HEK293 (cell line): ENCODE results near the gene MAPK14.

Experiments used
- CTCF ChIA-PET: fragments of 350-600 bp; formaldehyde crosslinking; extraction: SDS; loops from one replicate; lab custom pipeline; 2021; ENCODE audit warnings: antibody characterized with exemption; lab: Yijun Ruan, JAX
- POLR2A ChIA-PET: fragments of 300-600 bp; formaldehyde crosslinking; extraction: SDS; loops from one replicate; lab custom pipeline; 2020; ENCODE audit warnings: antibody characterized with exemption, inconsistent platforms; lab: Yijun Ruan, JAX
- H3K27ac ChIP-seq: fragments of 200-500 bp; sonication (Bioruptor generic); 2 replicates; pipeline ENCODE4 v1.5.1; 2014; ENCODE audit warnings: low read depth, low read length, control low read depth, inconsistent platforms; ENCODE audit errors: extremely low read depth
- H3K36me3 ChIP-seq, 2 experiments: fragments of 200-500 bp in 1 of 2; sonication (Bioruptor generic) in 1 of 2; 1 replicate in 1 of 2; 2 replicates in 1 of 2; pipeline ENCODE4 v1.5.1; 2014 to 2017; ENCODE audit warnings: inconsistent platforms in 2 of 2, low read length in 2 of 2; ENCODE audit not compliant: control insufficient read depth in 2 of 2, insufficient read depth in 1 of 2
- H3K4me1 ChIP-seq: fragments of 200-500 bp; sonication (Bioruptor generic); 2 replicates; pipeline ENCODE4 v1.5.1; 2014; ENCODE audit warnings: mild to moderate bottlenecking, low read length, inconsistent platforms; ENCODE audit not compliant: control insufficient read depth, insufficient read depth
- H3K4me3 ChIP-seq: 2 replicates; pipeline ENCODE4 v1.5.1; 2011; ENCODE audit warnings: low read depth, mild to moderate bottlenecking, control low read depth, low read length, moderate library complexity
- H3K9me3 ChIP-seq: fragments of 200-500 bp; sonication (Bioruptor generic); 2 replicates; pipeline ENCODE4 v1.5.1; 2014; ENCODE audit warnings: low read depth, low read length, inconsistent platforms; ENCODE audit not compliant: control insufficient read depth, insufficient read depth
- IKZF3 ChIP-seq: fragments of 450-650 bp; IDR thresholded peaks from 2 replicates; pipeline ENCODE4 v1.5.0; 2018; ENCODE audit warnings: missing biosample characterization, mild to moderate bottlenecking, missing genetic modification characterization, moderate library complexity
- PRDM6 ChIP-seq: fragments of 450-650 bp; formaldehyde crosslinking; IDR thresholded peaks from 2 replicates; pipeline ENCODE4 v1.5.1; 2017; ENCODE audit warnings: missing biosample characterization, missing genetic modification characterization
- REST ChIP-seq: fragments of 450-650 bp; formaldehyde crosslinking; IDR thresholded peaks from 2 replicates; pipeline ENCODE4 v1.5.1; 2016; ENCODE audit warnings: missing biosample characterization, missing genetic modification characterization
- SETDB1 ChIP-seq: IDR thresholded peaks from one replicate; pipeline ENCODE4 v1.6.1; 2017; ENCODE audit warnings: mild to moderate bottlenecking, low read length, moderate library complexity, mixed read lengths; ENCODE audit not compliant: insufficient read length
- YY1 ChIP-seq: fragments of 450-650 bp; formaldehyde crosslinking; IDR thresholded peaks from 2 replicates; pipeline ENCODE4 v1.5.1; 2018; ENCODE audit warnings: missing biosample characterization, missing genetic modification characterization
- ZBTB44 ChIP-seq: fragments of 450-650 bp; IDR thresholded peaks from 2 replicates; pipeline ENCODE4 v1.5.1; 2018; ENCODE audit warnings: missing biosample characterization, mild to moderate bottlenecking, missing genetic modification characterization
- ZNF148 ChIP-seq: fragments of 450-650 bp; formaldehyde crosslinking; IDR thresholded peaks from 2 replicates; pipeline ENCODE4 v1.5.0; 2017; ENCODE audit warnings: missing biosample characterization, missing genetic modification characterization, borderline replicate concordance
- ZNF223 ChIP-seq: fragments of 450-650 bp; formaldehyde crosslinking; IDR thresholded peaks from 2 replicates; pipeline ENCODE4 v1.5.1; 2016; ENCODE audit warnings: missing biosample characterization, missing genetic modification characterization
- ZNF311 ChIP-seq: fragments of 450-650 bp; formaldehyde crosslinking; IDR thresholded peaks from 2 replicates; pipeline ENCODE4 v1.5.1; 2017; ENCODE audit warnings: missing biosample characterization, missing genetic modification characterization, borderline replicate concordance
- ZNF398 ChIP-seq: fragments of 450-650 bp; formaldehyde crosslinking; IDR thresholded peaks from 2 replicates; pipeline ENCODE4 v1.5.1; 2017; ENCODE audit warnings: missing biosample characterization, missing genetic modification characterization
- ZNF48 ChIP-seq: fragments of 450-650 bp; formaldehyde crosslinking; IDR thresholded peaks from 2 replicates; pipeline ENCODE4 v1.5.1; 2016; ENCODE audit warnings: missing biosample characterization, missing genetic modification characterization
- ZNF529 ChIP-seq: fragments of 450-650 bp; formaldehyde crosslinking; IDR thresholded peaks from 2 replicates; pipeline ENCODE4 v1.5.1; 2017; ENCODE audit warnings: missing genetic modification characterization, missing biosample characterization; ENCODE audit not compliant: insufficient replicate concordance
- ZNF629 ChIP-seq: fragments of 450-650 bp; formaldehyde crosslinking; IDR thresholded peaks from 2 replicates; pipeline ENCODE4 v1.5.1; 2017; ENCODE audit warnings: missing biosample characterization, missing genetic modification characterization
- ZNF670 ChIP-seq: fragments of 450-650 bp; formaldehyde crosslinking; IDR thresholded peaks from 2 replicates; pipeline ENCODE4 v1.5.1; 2016; ENCODE audit warnings: missing biosample characterization, missing genetic modification characterization, low read depth
- ZNF837 ChIP-seq: fragments of 450-650 bp; formaldehyde crosslinking; IDR thresholded peaks from 2 replicates; pipeline ENCODE4 v1.5.1; 2016; ENCODE audit warnings: missing biosample characterization, missing genetic modification characterization

Gene MAPK14

GRCh38 chr6:36071714-36072113 is 44.1 kb downstream of the MAPK14 start:
- Histone ChIP-seq H3K4me3 (no peak overlapping the region), H3K27ac (no peak overlapping the region), H3K9me3 (no peaks in the 10 kb centered on the region), H3K4me1 (peaks cover 13% of the 10 kb centered on the region; the same call in 1 of the 2 replicates), H3K36me3 (peaks cover 0 to 14% of the 10 kb centered on the region in 2 experiments; a peak in 2 of 3 replicates)
- TF ChIP-seq YY1 (no peak), ZNF223 (tag by site-specific recombination) (no peak), ZNF148 (no peak), PRDM6 (tag by site-specific recombination) (no peak), ZNF398 (tag by site-specific recombination) (no peak), ZNF837 (tag by site-specific recombination) (no peak), ZNF311 (no peak), ZNF48 (tag by site-specific recombination) (no peak), REST (tag by site-specific recombination) (no peak), ZNF529 (no peak), SETDB1 (no peak)
- ChIA-PET POLR2A (no interaction called here), CTCF (interaction anchor here (11.1 kb wide), 1 partner anchor 23 kb away, joined by 85 read pairs; no protein-coding TSS in a partner anchor)

GRCh38 chr6:36072681-36073080 is 45.1 kb downstream of the MAPK14 start:
- Histone ChIP-seq H3K27ac (no peak overlapping the region), H3K9me3 (no peaks in the 10 kb centered on the region), H3K36me3 (peaks cover 0 to 23% of the 10 kb centered on the region in 2 experiments; a peak in 2 of 3 replicates), H3K4me3 (no peak overlapping the region), H3K4me1 (peaks cover 9% of the 10 kb centered on the region; the same call in 1 of the 2 replicates)
- TF ChIP-seq ZNF629 (tag by site-specific recombination): no peak
- no peak for TF ChIP-seq IKZF3
- TF ChIP-seq ZNF670 (tag by site-specific recombination): no peak
- no peak for TF ChIP-seq ZBTB44
- ChIA-PET POLR2A (interaction anchor here (2.5 to 2.6 kb wide), 2 partner anchors 44 to 45 kb away, joined by 8 to 11 read pairs; partner anchors contain the start of gene MAPK14), CTCF (interaction anchor here (1.4 to 11.1 kb wide), 3 partner anchors 16 to 45 kb away, joined by 3 to 85 read pairs (median 3); partner anchors contain the start of gene MAPK14)
